GM12873 (cell line): Measurements from ENCODE around the gene NHEJ1.

Source experiments
- CTCF ChIP-seq: IDR thresholded peaks from 2 replicates; pipeline ENCODE4 v1.5.1; 2012; ENCODE audit warnings: low read depth, mild to moderate bottlenecking, moderate library complexity, low read length, control low read depth; ENCODE audit not compliant: insufficient read depth; ENCODE audit errors: missing control alignments

NHEJ1 gene

GRCh38 chr2:219099329-219099728 is 61.3 kb downstream of the NHEJ1 start:
- no peak for TF ChIP-seq CTCF

- no peak for TF ChIP-seq CTCF
Measured at GRCh38 chr2:219095406-219095935, 65.1 kb downstream of the NHEJ1 start.

- no peak for TF ChIP-seq CTCF
Measured at GRCh38 chr2:219094171-219094570, 66.4 kb downstream of the NHEJ1 start.

- no peak for TF ChIP-seq CTCF
Measured at GRCh38 chr2:219090436-219091299, 69.9 kb downstream of the NHEJ1 start.

- no peak for TF ChIP-seq CTCF
Measured at GRCh38 chr2:219089330-219089729, 71.3 kb downstream of the NHEJ1 start.

- no peak for TF ChIP-seq CTCF
Measured at GRCh38 chr2:219087848-219088247, 72.8 kb downstream of the NHEJ1 start.

- TF ChIP-seq CTCF: no peak
Measured at GRCh38 chr2:219087361-219087760, 73.3 kb downstream of the NHEJ1 start.
